ENCODE results near the gene RMDN3.

RMDN3 gene

GRCh38 chr15:40776537-40777141 is 21.6 kb upstream of the RMDN3 start:
- no peaks in the 10 kb centered on the region for H3K9me3 Mint-ChIP-seq
- H3K27ac Mint-ChIP-seq, result no peak overlapping the region
- H3K36me3 Mint-ChIP-seq (ENCODE audit: low read depth), result peaks cover 35% of the 10 kb centered on the region
- TF ChIP-seq CTCF (IDR thresholded peaks at IDR 0.05; ENCODE audit: unreplicated experiment in 3 of 3), result no peak
- no peaks in the 10 kb centered on the region for H3K27me3 Mint-ChIP-seq (ENCODE audit: low read depth)
- H3K4me3 Mint-ChIP-seq, result no peak overlapping the region
- no peaks in the 10 kb centered on the region for H3K4me1 Mint-ChIP-seq

GRCh38 chr15:40775740-40776536 is 20.9 kb upstream of the RMDN3 start:
- Mint-ChIP-seq H3K27ac (no peak overlapping the region), H3K36me3 (ENCODE audit: low read depth) (peaks cover 35% of the 10 kb centered on the region), H3K27me3 (ENCODE audit: low read depth) (no peaks in the 10 kb centered on the region), H3K4me3 (no peak overlapping the region), H3K9me3 (no peaks in the 10 kb centered on the region), H3K4me1 (no peaks in the 10 kb centered on the region)
- no peak for TF ChIP-seq CTCF (IDR thresholded peaks at IDR 0.05; ENCODE audit: unreplicated experiment in 3 of 3)

- no peak for TF ChIP-seq CTCF (IDR thresholded peaks at IDR 0.05; ENCODE audit: unreplicated experiment in 3 of 3)
- H3K4me1 Mint-ChIP-seq, result peaks cover 4% of the 10 kb centered on the region
- no peak overlapping the region for H3K4me3 Mint-ChIP-seq
- H3K27ac Mint-ChIP-seq, result no peak overlapping the region
- no peaks in the 10 kb centered on the region for H3K9me3 Mint-ChIP-seq
- peaks cover 32% of the 10 kb centered on the region for H3K36me3 Mint-ChIP-seq (ENCODE audit: low read depth)
- no peaks in the 10 kb centered on the region for H3K27me3 Mint-ChIP-seq (ENCODE audit: low read depth)
Observed at GRCh38 chr15:40775007-40775406, 20.0 kb upstream of the RMDN3 start.

GRCh38 chr15:40773902-40774301 is 18.8 kb upstream of the RMDN3 start:
- H3K4me3 Mint-ChIP-seq, result no peak overlapping the region
- H3K36me3 Mint-ChIP-seq (ENCODE audit: low read depth), result peaks cover 25% of the 10 kb centered on the region
- no peaks in the 10 kb centered on the region for H3K9me3 Mint-ChIP-seq
- no peak for TF ChIP-seq CTCF (IDR thresholded peaks at IDR 0.05; ENCODE audit: unreplicated experiment in 3 of 3)
- peaks cover 12% of the 10 kb centered on the region for H3K4me1 Mint-ChIP-seq
- no peaks in the 10 kb centered on the region for H3K27me3 Mint-ChIP-seq (ENCODE audit: low read depth)
- H3K27ac Mint-ChIP-seq, result no peak overlapping the region

- no peak overlapping the region for H3K4me3 Mint-ChIP-seq
- peaks cover 25% of the 10 kb centered on the region for H3K36me3 Mint-ChIP-seq (ENCODE audit: low read depth)
- H3K9me3 Mint-ChIP-seq, result no peaks in the 10 kb centered on the region
- no peaks in the 10 kb centered on the region for H3K27me3 Mint-ChIP-seq (ENCODE audit: low read depth)
- TF ChIP-seq CTCF (IDR thresholded peaks at IDR 0.05; ENCODE audit: unreplicated experiment in 3 of 3), result no peak
- no peak overlapping the region for H3K27ac Mint-ChIP-seq
- H3K4me1 Mint-ChIP-seq, result peaks cover 12% of the 10 kb centered on the region
Observed at GRCh38 chr15:40773496-40773895, 18.4 kb upstream of the RMDN3 start.

GRCh38 chr15:40772014-40772413 is 17.0 kb upstream of the RMDN3 start:
- H3K9me3 Mint-ChIP-seq, result no peaks in the 10 kb centered on the region
- peaks cover 12% of the 10 kb centered on the region for H3K4me1 Mint-ChIP-seq
- H3K4me3 Mint-ChIP-seq, result no peak overlapping the region
- TF ChIP-seq CTCF (IDR thresholded peaks at IDR 0.05; ENCODE audit: unreplicated experiment in 3 of 3), result no peak
- no peak overlapping the region for H3K27ac Mint-ChIP-seq
- no peaks in the 10 kb centered on the region for H3K27me3 Mint-ChIP-seq (ENCODE audit: low read depth)
- H3K36me3 Mint-ChIP-seq (ENCODE audit: low read depth), result peaks cover 18% of the 10 kb centered on the region
